GM18870 (cell line): Measurements from ENCODE around the gene TPRA1.
"Not testable (repeated sequence)": the region's sequence is repeated elsewhere in the genome, so short reads cannot be mapped to it uniquely, and the experiment has no call there.

Source experiments
- ATAC-seq: cut with Tn5 transposase; IDR thresholded peaks from one replicate; pipeline ENCODE4 v1.9.1; 2021; ENCODE audit warnings: moderate library complexity; ENCODE audit not compliant: unreplicated experiment

The TPRA1 gene

DNA sequence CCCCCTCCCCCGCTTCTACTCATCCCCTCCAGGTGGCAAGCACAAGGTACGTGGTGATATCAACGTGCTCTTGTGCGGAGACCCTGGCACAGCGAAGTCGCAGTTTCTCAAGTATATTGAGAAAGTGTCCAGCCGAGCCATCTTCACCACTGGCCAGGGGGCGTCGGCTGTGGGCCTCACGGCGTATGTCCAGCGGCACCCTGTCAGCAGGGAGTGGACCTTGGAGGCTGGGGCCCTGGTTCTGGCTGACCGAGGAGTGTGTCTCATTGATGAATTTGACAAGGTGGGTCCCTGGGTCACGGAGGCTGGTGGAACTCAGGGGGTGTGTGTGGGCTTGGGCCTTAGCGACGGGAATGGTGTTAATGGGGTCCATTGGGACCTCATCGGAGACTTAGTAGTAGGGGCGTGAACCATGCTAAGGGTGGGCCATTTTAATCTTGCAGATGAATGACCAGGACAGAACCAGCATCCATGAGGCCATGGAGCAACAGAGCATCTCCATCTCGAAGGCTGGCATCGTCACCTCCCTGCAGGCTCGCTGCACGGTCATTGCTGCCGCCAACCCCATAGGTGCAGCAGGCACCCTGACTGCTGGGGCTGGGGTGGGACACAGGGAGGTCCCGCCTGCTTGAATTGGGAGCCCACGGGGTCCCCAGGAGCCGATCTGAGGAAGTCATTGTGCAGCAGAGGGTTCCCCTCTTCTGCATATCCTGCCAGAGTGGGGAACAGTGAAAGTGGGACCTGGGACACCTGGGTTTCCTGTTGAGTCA, 26.5 kb upstream of the TPRA1 start:
- ATAC-seq, result no peak

- ATAC-seq, result no peak
These were observed 25.2 kb upstream of the TPRA1 start for GRCh38 chr3:127615631-127616305.

DNA sequence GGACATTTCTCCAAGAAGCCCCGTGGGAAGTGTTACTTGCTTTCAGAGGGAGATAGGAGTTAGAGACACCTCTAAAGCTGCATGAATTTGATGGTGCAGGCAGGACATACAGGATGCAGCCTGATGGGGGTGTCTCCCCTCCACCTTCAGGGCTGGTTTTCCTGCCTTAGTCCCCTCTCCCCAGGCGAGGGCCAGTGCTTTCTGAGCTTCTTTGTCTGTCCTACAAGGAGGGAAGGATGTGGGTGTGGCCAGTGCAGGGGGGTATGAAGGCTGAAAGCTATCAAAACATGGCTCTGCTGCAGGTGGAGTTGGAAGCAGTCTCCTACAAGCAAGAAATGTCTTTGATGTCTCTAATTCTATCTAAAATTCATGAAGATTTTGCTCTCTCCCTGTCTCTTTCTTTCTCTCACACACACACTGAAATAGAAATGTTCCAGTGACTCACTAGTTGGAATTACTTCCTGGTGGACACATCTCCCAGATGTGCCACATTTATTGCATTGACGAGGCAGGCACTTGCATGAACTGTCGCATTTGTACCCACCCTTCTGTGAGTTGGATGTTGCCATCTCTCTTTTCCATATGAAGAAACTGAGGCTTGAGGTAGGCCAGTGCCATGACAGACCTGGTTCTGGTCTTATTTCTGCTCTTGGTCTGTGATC, 24.5 kb upstream of the TPRA1 start:
- ATAC-seq, result no peak

- no peak for ATAC-seq
These were observed 22.9 kb upstream of the TPRA1 start for GRCh38 chr3:127613406-127613805.

GRCh38 chr3:127612966-127613365, 22.4 kb upstream of the TPRA1 start:
- ATAC-seq, result no peak

GRCh38 chr3:127611251-127611650, 20.7 kb upstream of the TPRA1 start:
- no peak for ATAC-seq

DNA sequence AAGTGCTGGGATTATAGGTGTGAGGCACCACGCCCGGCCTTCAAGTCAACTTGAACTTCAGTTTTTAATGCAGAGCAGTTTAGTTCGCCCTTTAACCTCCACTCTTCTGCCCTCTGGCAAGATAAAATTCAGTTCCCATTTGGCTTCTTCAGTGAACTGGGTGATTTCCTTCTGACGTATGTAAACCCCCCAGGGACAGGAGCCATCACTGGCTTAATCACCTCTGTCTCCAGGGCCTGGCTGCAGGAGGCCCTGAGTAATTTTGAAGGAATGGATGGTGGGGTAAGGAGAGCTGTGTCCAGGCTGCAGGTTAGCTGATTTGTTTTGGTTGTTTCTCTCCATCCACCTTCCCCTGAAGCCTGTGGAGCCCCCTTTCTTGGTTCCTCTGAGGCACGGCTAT, 19.6 kb upstream of the TPRA1 start:
- ATAC-seq, result no peak

- ATAC-seq, result no peak
These were observed 17.8 kb upstream of the TPRA1 start for GRCh38 chr3:127608362-127608718.

DNA sequence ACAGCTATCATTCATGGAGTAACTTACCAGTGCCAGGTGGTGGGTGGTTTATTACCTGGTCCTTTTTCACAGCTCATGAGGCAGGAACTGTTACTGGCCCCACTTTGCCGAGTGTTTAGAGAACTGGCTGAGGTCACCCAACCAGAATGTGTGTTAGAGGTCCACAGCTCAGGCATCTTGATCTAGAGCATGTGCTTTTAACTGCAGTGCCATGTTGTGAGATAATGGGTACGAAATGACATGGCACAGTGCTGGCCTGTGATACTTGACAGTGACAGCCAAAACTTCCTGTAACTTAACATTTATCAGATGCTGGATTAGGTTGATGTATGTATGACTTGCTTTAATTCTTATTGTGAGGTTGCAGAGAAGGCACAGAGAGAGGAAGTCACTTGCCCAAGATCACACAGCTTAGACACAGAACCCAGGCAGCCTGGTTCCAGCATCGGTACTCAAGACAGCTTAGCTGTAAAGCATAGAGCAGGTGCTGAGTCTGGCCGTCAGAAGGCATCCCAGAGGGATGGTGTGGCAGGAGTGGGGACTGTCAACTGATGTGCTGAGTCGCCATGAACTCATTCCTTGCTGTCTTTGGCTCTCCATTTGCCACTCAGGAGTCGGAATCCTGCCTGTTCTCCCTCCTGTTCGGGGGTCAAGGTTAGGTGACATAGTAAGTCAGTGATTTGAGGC, 17.3 kb upstream of the TPRA1 start:
- no peak for ATAC-seq

DNA sequence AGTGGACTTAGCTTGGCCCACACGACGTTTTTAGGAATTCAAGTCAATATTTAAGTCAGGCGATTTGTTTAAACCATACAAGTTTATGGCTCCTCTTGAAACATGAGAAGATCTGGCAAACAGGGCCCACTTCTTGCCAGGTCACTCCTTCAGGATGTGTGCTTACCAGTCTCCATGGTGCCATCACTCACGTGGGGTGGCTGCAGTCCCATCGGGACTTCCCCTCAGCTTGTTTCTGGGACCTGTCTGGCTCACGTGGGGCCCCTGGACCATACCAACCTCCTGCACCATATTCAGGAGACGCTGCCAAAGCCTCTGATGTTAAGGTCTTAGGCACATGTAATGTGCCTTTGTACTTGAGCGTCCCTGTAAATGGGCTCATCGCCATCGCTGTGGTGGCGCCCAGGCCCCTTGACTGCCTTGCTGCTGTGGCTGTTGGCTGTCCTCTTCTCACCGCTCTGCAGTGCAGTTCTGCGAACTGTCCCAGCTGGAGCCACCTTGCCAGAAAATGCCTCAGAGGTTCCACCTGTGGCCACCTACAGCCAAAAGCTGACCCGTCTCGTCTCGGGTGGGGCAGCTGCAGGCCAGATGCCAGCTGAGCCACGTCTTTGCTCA, 16.6 kb upstream of the TPRA1 start:
- ATAC-seq, result no peak

DNA sequence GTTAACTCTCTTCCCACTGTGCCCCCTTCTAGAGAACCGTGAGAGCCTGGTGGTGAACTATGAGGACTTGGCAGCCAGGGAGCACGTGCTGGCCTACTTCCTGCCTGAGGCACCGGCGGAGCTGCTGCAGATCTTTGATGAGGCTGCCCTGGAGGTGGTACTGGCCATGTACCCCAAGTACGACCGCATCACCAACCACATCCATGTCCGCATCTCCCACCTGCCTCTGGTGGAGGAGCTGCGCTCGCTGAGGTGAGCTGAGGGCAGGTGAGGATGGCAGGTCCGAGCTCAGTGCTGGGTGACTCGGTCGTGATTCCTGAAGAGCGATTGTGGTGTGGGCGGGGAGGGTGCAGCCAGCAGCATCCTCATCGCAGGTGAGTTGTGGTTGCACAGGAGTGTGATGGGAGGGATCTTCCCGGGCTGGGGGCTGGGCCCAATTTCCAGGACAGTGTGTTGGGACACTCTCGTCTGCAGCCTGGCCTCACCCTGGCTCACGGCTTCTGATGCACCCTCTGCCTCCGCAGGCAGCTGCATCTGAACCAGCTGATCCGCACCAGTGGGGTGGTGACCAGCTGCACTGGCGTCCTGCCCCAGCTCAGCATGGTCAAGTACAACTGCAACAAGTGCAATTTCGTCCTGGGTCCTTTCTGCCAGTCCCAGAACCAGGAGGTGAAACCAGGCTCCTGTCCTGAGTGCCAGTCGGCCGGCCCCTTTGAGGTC, 15.7 kb upstream of the TPRA1 start:
- no peak for ATAC-seq

DNA sequence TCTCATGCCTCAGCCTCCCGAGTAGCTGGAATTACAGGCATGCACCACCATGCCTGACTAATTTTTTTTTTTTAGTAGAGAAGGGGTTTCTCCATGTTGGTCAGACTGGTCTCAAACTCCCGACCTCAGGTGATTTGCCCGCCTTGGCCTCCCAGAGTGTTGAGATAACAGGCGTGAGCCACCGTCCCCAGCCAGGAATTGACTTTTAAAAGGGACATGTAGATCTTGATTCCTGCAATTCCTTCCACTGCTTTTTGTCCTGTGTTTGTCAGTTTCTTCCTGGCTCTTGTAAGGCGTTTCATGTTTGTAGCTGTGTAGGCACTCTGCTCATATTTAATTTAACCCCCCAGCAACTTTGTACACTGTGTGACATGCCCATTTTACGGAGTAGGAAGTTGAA, 15.0 kb upstream of the TPRA1 start:
- ATAC-seq, result not testable (repeated sequence)

DNA sequence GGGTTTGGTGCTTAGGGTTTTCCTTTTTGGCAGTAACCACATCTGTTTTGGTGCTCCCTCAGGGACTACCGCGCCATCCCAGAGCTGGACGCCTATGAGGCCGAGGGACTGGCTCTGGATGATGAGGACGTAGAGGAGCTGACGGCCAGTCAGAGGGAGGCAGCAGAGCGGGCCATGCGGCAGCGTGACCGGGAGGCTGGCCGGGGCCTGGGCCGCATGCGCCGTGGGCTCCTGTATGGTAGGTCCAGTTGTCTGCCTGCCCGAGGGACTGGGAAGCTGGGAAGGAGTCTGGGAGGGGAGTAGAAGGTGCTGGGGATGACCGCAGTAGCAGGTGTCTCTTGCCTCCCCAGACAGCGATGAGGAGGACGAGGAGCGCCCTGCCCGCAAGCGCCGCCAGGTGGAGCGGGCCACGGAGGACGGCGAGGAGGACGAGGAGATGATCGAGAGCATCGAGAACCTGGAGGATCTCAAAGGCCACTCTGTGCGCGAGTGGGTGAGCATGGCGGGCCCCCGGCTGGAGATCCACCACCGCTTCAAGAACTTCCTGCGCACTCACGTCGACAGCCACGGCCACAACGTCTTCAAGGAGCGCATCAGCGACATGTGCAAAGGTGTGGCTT, 14.1 kb upstream of the TPRA1 start:
- ATAC-seq, result no peak

DNA sequence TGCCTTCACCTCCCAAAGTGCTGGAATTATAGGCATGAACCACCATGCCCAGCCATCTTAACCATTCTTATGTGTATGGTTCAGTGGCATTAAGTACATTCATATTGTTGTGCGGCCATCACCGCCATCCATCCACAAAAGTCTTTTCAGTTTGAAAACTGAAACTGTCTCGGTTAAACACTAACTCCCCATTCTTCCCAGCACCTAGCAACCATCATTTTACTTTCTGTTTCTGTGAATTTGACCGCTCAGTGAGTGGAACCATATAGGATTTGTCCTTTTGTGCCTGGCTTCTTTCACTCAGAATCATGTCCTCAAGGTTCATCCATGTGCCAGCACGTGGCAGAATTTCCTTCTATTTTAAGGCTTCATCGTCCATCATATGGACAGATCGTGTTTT, 13.5 kb upstream of the TPRA1 start:
- no peak for ATAC-seq

DNA sequence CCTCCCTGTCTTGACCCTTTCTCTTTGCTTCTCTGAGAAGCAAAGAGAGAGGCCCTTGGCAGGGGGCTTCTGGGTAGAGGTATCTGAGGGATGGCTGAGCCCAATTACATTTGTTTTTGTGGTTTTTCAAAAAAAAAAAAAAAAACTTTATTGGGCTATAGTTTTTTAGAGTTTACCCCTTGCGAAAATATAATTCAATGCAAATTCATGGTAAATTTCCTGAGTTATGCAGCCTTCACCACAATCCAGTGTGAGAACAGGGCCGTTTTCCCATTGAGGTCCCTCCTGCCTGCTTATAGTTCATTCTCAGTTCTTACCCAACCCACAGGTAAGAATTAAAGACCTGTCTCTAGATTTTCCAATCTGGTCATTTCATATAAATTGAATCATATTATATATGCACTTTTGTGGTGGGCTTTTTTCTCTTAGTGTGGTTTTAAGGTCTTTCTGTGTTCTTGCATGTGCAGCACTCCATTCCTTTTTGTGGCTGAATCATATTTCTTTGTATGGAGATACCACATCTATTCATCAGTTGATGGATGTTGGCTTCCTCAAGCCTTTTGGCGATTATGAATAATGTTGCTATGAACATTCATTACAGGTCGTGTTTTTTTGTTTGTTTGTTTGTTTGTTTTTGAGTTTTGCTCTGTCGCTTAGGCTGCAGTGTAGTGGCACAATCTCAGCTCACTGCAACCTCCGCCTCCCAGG, 10.4 kb upstream of the TPRA1 start:
- ATAC-seq, result no peak

GRCh38 chr3:127598841-127599570, 8.5 kb upstream of the TPRA1 start:
- no peak for ATAC-seq

- ATAC-seq, result no peak
These were observed 6.7 kb upstream of the TPRA1 start for GRCh38 chr3:127597020-127597771.

GRCh38 chr3:127595303-127595702, 4.8 kb upstream of the TPRA1 start:
- ATAC-seq, result no peak
